ENCODE measurements around the gene RRH. TPM values are rescaled to one million over a fixed set of nuclear protein-coding genes. Genes with fewer than 3 reads are reported as not detected.
"Not testable (repeated sequence)": the region's sequence is repeated elsewhere in the genome, so short reads cannot be mapped to it uniquely, and the experiment has no call there.

The RRH gene
- total RNA-seq, 4 donors from 2014 or later = 0.22 to 1.6 TPM; not detected in 2

- H3K4me3 ChIP-seq (replicated peaks in 1 of 3) = no peak overlapping the region
- no peaks in the 10 kb centered on the region for H3K9me3 ChIP-seq
- H3K27ac ChIP-seq = no peak overlapping the region
- no peaks in the 10 kb centered on the region for H3K27me3 ChIP-seq
- intact Hi-C loops (cut with DNase I) = no loop called here
- no peaks in the 10 kb centered on the region for H3K36me3 ChIP-seq
- no peaks in the 10 kb centered on the region for H3K4me1 ChIP-seq
- DNase-seq = no peak
- WGBS, 2 donors = 57 to 60% methylated on average over 2 of the region's 2 CpGs
- TF ChIP-seq, protein P1, sequence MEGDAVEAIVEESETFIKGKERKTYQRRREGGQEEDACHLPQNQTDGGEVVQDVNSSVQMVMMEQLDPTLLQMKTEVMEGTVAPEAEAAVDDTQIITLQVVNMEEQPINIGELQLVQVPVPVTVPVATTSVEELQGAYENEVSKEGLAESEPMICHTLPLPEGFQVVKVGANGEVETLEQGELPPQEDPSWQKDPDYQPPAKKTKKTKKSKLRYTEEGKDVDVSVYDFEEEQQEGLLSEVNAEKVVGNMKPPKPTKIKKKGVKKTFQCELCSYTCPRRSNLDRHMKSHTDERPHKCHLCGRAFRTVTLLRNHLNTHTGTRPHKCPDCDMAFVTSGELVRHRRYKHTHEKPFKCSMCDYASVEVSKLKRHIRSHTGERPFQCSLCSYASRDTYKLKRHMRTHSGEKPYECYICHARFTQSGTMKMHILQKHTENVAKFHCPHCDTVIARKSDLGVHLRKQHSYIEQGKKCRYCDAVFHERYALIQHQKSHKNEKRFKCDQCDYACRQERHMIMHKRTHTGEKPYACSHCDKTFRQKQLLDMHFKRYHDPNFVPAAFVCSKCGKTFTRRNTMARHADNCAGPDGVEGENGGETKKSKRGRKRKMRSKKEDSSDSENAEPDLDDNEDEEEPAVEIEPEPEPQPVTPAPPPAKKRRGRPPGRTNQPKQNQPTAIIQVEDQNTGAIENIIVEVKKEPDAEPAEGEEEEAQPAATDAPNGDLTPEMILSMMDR (IDR thresholded peaks at IDR 0.05) = no peak
- no peak for TF ChIP-seq POLR2A (IDR thresholded peaks at IDR 0.05)
Observed at GRCh38 chr4:109848501-109848900, 20.7 kb downstream of the RRH start.

GRCh38 chr4:109850601-109851000, 22.8 kb downstream of the RRH start:
- no peaks in the 10 kb centered on the region for H3K27me3 ChIP-seq

DNA sequence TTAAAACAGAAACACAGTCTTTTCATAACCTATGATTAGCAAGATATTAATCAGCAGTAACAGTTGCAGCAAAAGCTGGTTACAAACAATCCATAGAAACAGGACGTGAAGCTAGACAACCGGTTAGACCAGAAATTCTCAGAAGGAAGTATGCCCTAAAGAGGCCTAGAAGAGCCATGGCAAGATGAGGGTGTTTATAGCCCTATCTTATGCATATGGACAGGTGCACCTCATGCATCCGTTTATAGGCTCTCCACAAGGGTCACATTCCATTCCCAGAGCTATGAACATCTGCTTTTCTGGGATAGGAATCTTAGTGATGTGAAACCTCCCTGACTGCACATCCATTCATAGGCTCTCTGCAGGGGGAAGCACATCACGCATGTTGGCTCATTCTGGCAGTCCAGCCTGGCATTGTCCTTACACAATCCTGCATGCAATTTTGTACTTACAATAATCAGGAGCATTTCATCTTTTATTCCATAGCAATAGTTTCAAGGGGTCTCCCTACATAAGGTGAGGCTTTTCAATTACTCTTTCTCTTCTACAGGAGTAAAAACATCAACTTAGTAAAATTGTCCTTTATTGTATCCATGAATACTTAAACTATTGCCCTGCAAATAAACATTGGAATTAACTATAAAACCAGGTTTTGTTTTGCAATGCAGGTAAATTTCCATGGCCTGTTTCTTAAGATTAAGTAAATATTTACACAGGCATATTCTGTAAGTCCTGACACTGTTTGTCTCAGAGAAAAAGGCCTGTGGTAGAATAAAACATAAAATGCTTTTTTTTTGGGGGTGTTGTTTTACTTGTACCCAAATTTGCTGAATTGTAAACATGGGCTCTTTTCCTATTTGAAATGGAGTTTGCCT, 31.9 kb downstream of the RRH start:
- H3K27me3 ChIP-seq; DNase-seq; H3K9me3 ChIP-seq; H3K36me3 ChIP-seq; H3K4me3 ChIP-seq (replicated peaks in 1 of 3); H3K27ac ChIP-seq; H3K4me1 ChIP-seq; intact Hi-C loops (cut with DNase I): not testable (repeated sequence)
- WGBS, 2 donors = 88 to 90% methylated on average over 4 of the region's 4 CpGs

More at GRCh38 chr4:109850601-109851000, 22.8 kb downstream of the RRH start:
- H3K4me1 ChIP-seq = no peaks in the 10 kb centered on the region
- H3K27ac ChIP-seq = no peak overlapping the region
- TF ChIP-seq, protein P1 (IDR thresholded peaks at IDR 0.05) = no peak
- no peak for TF ChIP-seq POLR2A (IDR thresholded peaks at IDR 0.05)
- WGBS, 2 donors = 61 to 63% methylated on average over 5 of the region's 5 CpGs
- H3K4me3 ChIP-seq (replicated peaks in 1 of 3) = no peak overlapping the region
- DNase-seq = no peak
- intact Hi-C loops (cut with DNase I) = no loop called here
- H3K36me3 ChIP-seq = no peaks in the 10 kb centered on the region
- H3K9me3 ChIP-seq = no peaks in the 10 kb centered on the region

GRCh38 chr4:109861271-109861670, 33.5 kb downstream of the RRH start:
- H3K4me1 ChIP-seq = no peaks in the 10 kb centered on the region
- no peak overlapping the region for H3K27ac ChIP-seq
- no peaks in the 10 kb centered on the region for H3K9me3 ChIP-seq
- no peaks in the 10 kb centered on the region for H3K27me3 ChIP-seq
- 94 to 99% methylated on average over 2 of the region's 2 CpGs for WGBS, 2 donors
- intact Hi-C loops (cut with DNase I) = no loop called here
- no peak for DNase-seq
- TF ChIP-seq, protein P1 (IDR thresholded peaks at IDR 0.05) = no peak
- no peak for TF ChIP-seq POLR2A (IDR thresholded peaks at IDR 0.05)
- no peak overlapping the region for H3K4me3 ChIP-seq (replicated peaks in 1 of 3)
- no peaks in the 10 kb centered on the region for H3K36me3 ChIP-seq

DNA sequence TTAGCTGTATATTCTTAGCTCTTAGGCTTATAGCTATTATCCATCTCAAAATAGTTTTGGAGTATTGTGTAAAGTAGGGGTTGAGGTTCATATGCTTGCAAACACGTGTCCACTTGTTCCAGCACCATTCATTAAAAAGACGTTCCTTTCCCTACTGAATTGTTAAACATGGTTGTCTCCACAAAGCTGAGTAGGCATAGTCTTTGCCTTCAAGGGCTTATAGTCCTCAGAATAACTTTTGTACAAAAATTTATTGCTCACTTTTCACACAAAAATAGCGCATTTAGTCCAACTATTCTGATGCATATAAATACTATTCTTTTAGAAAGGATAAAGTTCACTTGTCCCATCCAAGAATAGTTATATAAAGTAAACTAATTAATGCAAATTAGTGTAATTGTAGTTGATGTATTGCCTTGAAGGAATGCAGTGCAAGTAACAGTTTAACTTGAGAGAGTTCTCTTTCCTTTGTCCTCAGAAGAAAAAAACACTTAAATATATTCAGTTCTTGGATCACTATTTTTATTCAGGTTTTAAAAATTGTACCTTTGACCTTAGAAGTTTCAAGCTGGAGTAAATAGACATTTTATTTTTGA, 34.2 kb downstream of the RRH start:
- Histone ChIP-seq H3K36me3 (no peaks in the 10 kb centered on the region), H3K4me1 (no peaks in the 10 kb centered on the region), H3K27me3 (no peaks in the 10 kb centered on the region), H3K27ac (no peak overlapping the region), H3K4me3 (replicated peaks in 1 of 3) (no peak overlapping the region), H3K9me3 (no peaks in the 10 kb centered on the region)
- intact Hi-C loops (cut with DNase I) = no loop called here
- no peak for DNase-seq
- WGBS, 2 donors = 89 to 91% methylated on average over 3 of the region's 3 CpGs
- TF ChIP-seq POLR2A (IDR thresholded peaks at IDR 0.05) = no peak
- TF ChIP-seq, protein P1 (IDR thresholded peaks at IDR 0.05) = no peak
